ENCODE results near the gene UNC119B. TPM values are rescaled to one million over a fixed set of nuclear protein-coding genes. Genes with fewer than 3 reads are reported as not detected.

Gene UNC119B
- total RNA-seq, 1 donor from 2014 or later = 24.3 TPM

DNA sequence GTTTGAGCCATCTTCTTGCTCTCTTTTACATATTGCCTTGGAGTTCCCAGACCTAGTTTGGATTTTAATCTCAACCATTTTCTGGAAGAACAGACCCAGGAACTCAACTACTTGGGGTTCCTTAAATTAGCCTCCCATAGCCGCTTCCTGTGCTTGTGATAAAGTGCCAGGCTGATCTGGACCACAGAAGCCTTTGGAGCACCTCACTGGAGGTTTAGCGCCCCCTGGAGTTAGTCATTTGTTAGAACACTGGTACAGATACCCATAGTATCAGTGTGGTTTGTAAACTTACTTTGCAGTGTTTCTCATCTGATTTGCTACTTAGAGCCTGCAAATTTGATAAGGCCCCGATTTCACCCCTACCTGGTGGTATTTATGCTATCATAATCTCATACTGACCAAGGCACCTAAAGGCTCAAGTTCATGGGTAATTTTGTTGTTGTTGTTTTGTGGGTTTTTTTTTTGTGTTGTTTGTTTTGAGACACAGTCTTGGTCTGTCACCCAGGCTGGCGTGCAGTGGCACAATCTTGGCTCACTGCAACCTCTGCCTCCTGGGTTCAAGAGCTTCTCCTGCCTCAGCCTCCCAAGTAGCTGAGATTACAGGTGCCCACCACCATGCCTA, 3.7 kb downstream of the UNC119B start:
- Histone ChIP-seq H3K27ac (ENCODE audit: low read depth, low read length) (no peak overlapping the region), H4K20me1 (ENCODE audit: insufficient read depth, low read length) (peaks cover 50% of the 10 kb centered on the region), H3K36me3 (ENCODE audit: insufficient read depth, low read length) (peaks cover 37% of the 10 kb centered on the region), H3K27me3 (ENCODE audit: insufficient read depth, low read length) (no peaks in the 10 kb centered on the region), H2AFZ (ENCODE audit: low read depth, low read length) (no peak overlapping the region), H3K79me2 (ENCODE audit: insufficient read depth, low read length) (peaks cover 29% of the 10 kb centered on the region), H3K9me3 (ENCODE audit: insufficient read depth, low read depth, low read length) (no peaks in the 10 kb centered on the region), H3K4me3 (ENCODE audit: insufficient read depth, low read depth, low read length) (no peak overlapping the region), H3K4me1 (ENCODE audit: insufficient read depth, low read length) (peaks cover 10% of the 10 kb centered on the region), H3K4me2 (ENCODE audit: low read length) (no peak overlapping the region), H3K9ac (ENCODE audit: low read length) (no peak overlapping the region)
- Mint-ChIP-seq H3K4me3 (ENCODE audit: unreplicated experiment) (no peak overlapping the region), H3K36me3 (ENCODE audit: low read depth, unreplicated experiment) (peaks cover 21% of the 10 kb centered on the region), H3K27ac (ENCODE audit: unreplicated experiment) (no peak overlapping the region), H3K9me3 (ENCODE audit: unreplicated experiment) (no peaks in the 10 kb centered on the region), H3K27me3 (ENCODE audit: low read depth, unreplicated experiment) (no peaks in the 10 kb centered on the region), H3K4me1 (ENCODE audit: low read depth, unreplicated experiment) (peaks cover 5% of the 10 kb centered on the region)
- TF ChIP-seq EZH2 (IDR thresholded peaks at IDR 0.05; ENCODE audit: insufficient read depth, low read length) = no peak
- TF ChIP-seq, protein P1, sequence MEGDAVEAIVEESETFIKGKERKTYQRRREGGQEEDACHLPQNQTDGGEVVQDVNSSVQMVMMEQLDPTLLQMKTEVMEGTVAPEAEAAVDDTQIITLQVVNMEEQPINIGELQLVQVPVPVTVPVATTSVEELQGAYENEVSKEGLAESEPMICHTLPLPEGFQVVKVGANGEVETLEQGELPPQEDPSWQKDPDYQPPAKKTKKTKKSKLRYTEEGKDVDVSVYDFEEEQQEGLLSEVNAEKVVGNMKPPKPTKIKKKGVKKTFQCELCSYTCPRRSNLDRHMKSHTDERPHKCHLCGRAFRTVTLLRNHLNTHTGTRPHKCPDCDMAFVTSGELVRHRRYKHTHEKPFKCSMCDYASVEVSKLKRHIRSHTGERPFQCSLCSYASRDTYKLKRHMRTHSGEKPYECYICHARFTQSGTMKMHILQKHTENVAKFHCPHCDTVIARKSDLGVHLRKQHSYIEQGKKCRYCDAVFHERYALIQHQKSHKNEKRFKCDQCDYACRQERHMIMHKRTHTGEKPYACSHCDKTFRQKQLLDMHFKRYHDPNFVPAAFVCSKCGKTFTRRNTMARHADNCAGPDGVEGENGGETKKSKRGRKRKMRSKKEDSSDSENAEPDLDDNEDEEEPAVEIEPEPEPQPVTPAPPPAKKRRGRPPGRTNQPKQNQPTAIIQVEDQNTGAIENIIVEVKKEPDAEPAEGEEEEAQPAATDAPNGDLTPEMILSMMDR (IDR thresholded peaks at IDR 0.05; ENCODE audit: insufficient read depth, low read depth, low read length) = peak; percentile 90
- FAIRE-seq (peak; percentile 9), DNase-seq (ENCODE audit: low read depth) (peak; percentile 47)

DNA sequence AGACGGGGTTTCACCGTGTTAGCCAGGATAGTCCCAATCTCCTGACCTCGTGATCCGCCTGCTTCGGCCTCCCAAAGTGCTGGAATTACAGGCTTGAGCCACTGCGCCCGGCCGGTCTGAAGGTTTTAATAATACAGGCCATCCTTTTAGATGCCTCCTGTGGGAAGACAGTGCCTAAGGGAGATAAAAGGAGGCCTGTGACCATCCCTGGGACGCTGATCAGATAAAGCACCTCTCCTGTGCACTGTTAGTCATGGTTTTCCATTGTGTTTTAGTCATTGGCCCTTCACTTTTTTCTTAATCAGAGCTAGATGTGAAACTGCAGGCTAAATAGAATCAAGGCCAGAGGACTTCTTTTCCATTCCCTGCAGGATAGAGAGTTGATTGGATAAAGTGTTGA, 7.8 kb downstream of the UNC119B start:
- TF ChIP-seq, protein P1 (IDR thresholded peaks at IDR 0.05; ENCODE audit: insufficient read depth, low read depth, low read length) = no peak
- TF ChIP-seq EZH2 (IDR thresholded peaks at IDR 0.05; ENCODE audit: insufficient read depth, low read length) = no peak
- H3K27me3 ChIP-seq (ENCODE audit: insufficient read depth, low read length) = no peaks in the 10 kb centered on the region
- no peak overlapping the region for H3K27ac ChIP-seq (ENCODE audit: low read depth, low read length)
- H4K20me1 ChIP-seq (ENCODE audit: insufficient read depth, low read length) = peaks cover 33% of the 10 kb centered on the region
- Mint-ChIP-seq H3K4me3 (ENCODE audit: unreplicated experiment) (no peak overlapping the region), H3K9me3 (ENCODE audit: unreplicated experiment) (no peaks in the 10 kb centered on the region), H3K27me3 (ENCODE audit: low read depth, unreplicated experiment) (no peaks in the 10 kb centered on the region), H3K36me3 (ENCODE audit: low read depth, unreplicated experiment) (peaks cover 29% of the 10 kb centered on the region), H3K27ac (ENCODE audit: unreplicated experiment) (no peak overlapping the region), H3K4me1 (ENCODE audit: low read depth, unreplicated experiment) (peaks cover 15% of the 10 kb centered on the region)
- H3K9me3 ChIP-seq (ENCODE audit: insufficient read depth, low read depth, low read length) = no peaks in the 10 kb centered on the region
- no peak overlapping the region for H3K4me2 ChIP-seq (ENCODE audit: low read length)
- H3K9ac ChIP-seq (ENCODE audit: low read length) = no peak overlapping the region
- peaks cover 6% of the 10 kb centered on the region for H3K4me1 ChIP-seq (ENCODE audit: insufficient read depth, low read length)
- peaks cover 63% of the 10 kb centered on the region for H3K36me3 ChIP-seq (ENCODE audit: insufficient read depth, low read length)
- H3K79me2 ChIP-seq (ENCODE audit: insufficient read depth, low read length) = peaks cover 3% of the 10 kb centered on the region
- no peak overlapping the region for H2AFZ ChIP-seq (ENCODE audit: low read depth, low read length)
- no peak overlapping the region for H3K4me3 ChIP-seq (ENCODE audit: insufficient read depth, low read depth, low read length)
- DNase-seq (ENCODE audit: low read depth) (no peak), FAIRE-seq (no peak)

DNA sequence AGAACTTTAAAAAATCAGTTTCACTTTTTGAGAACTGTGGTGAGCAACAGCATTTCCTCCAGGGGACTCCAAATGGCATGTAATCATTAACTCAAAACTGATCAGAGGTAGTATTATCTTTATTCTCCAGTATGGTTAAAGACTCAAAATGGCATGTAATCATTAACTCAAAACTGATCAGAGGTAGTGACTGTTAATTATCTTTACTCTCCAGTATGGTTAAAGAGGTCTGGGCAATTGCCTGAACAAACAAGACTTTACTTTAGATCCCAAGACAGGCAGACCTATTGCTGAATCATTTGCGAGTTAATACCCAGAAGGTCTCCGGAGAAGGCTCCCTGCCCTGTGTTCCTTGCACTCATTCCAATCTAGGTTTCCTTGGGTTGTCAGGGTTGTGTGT, 8.8 kb downstream of the UNC119B start:
- Histone ChIP-seq H3K27ac (ENCODE audit: low read depth, low read length) (no peak overlapping the region), H3K79me2 (ENCODE audit: insufficient read depth, low read length) (peaks cover 3% of the 10 kb centered on the region), H2AFZ (ENCODE audit: low read depth, low read length) (no peak overlapping the region), H3K9ac (ENCODE audit: low read length) (no peak overlapping the region), H3K4me3 (ENCODE audit: insufficient read depth, low read depth, low read length) (no peak overlapping the region), H4K20me1 (ENCODE audit: insufficient read depth, low read length) (peaks cover 25% of the 10 kb centered on the region), H3K4me1 (ENCODE audit: insufficient read depth, low read length) (peaks cover 6% of the 10 kb centered on the region), H3K9me3 (ENCODE audit: insufficient read depth, low read depth, low read length) (no peaks in the 10 kb centered on the region), H3K27me3 (ENCODE audit: insufficient read depth, low read length) (no peaks in the 10 kb centered on the region), H3K36me3 (ENCODE audit: insufficient read depth, low read length) (peaks cover 64% of the 10 kb centered on the region), H3K4me2 (ENCODE audit: low read length) (no peak overlapping the region)
- Mint-ChIP-seq H3K27ac (ENCODE audit: unreplicated experiment) (no peak overlapping the region), H3K4me1 (ENCODE audit: low read depth, unreplicated experiment) (peaks cover 15% of the 10 kb centered on the region), H3K27me3 (ENCODE audit: low read depth, unreplicated experiment) (no peaks in the 10 kb centered on the region), H3K36me3 (ENCODE audit: low read depth, unreplicated experiment) (peaks cover 26% of the 10 kb centered on the region), H3K4me3 (ENCODE audit: unreplicated experiment) (peak overlapping the region; percentile 25), H3K9me3 (ENCODE audit: unreplicated experiment) (no peaks in the 10 kb centered on the region)
- DNase-seq (ENCODE audit: low read depth) (no peak), FAIRE-seq (no peak)
- TF ChIP-seq EZH2 (IDR thresholded peaks at IDR 0.05; ENCODE audit: insufficient read depth, low read length) = no peak
- TF ChIP-seq, protein P1 (IDR thresholded peaks at IDR 0.05; ENCODE audit: insufficient read depth, low read depth, low read length) = no peak
